ENCODE results near the gene BIRC2. TPM values are rescaled to one million over a fixed set of nuclear protein-coding genes. Genes with fewer than 3 reads are reported as not detected.

The BIRC2 gene
- total and polyA plus RNA-seq, 10 of the 15 experiments (the other 5 are each of a cell fraction or from before 2014, with no cell fraction given) = 13.8 to 75.8 (median 26.5) TPM

GRCh38 chr11:102345904-102346303, 1.1 kb upstream of the BIRC2 start:
- intact Hi-C loops (cut with micrococcal nuclease; ENCODE audit: unreplicated experiment) (loop anchor here (1.0 to 2.0 kb wide), 2 partner anchors 105 to 200 kb away; no protein-coding TSS in a partner anchor), in situ Hi-C loops (cut with MboI) (no loop called here)
- H4K20me1 ChIP-seq (ENCODE audit: control insufficient read depth, insufficient read depth) = no peaks in the 10 kb centered on the region
- WGBS (ENCODE audit: insufficient coverage, insufficient replicate concordance, low lambda C conversion rate, missing lambda C conversion rate) = 8% methylated on average over 8 of the region's 8 CpGs
- no peaks in the 10 kb centered on the region for H3K4me1 ChIP-seq (ENCODE audit: control insufficient read depth, insufficient read depth, low read length)
- DNase-seq (ENCODE audit: low read depth, low spot score) = no peak
- ChIA-PET CTCF (interaction anchor here (0.8 to 8.3 kb wide), 15 partner anchors 11 to 322 kb away, joined by 3 to 361 read pairs (median 8); no protein-coding TSS in a partner anchor), SMC1A (ENCODE audit: uncharacterized antibody, unreplicated experiment) (interaction anchor here (0.7 to 5.4 kb wide), 19 partner anchors 12 to 320 kb away, joined by 3 to 242 read pairs (median 5); no protein-coding TSS in a partner anchor), RAD21 (ENCODE audit: unreplicated experiment) (interaction anchor here (0.8 to 10.4 kb wide), 12 partner anchors 23 to 320 kb away, joined by 3 to 308 read pairs (median 6); no protein-coding TSS in a partner anchor), POLR2A (interaction anchor here (0.8 to 2.0 kb wide), 2 partner anchors 21 to 150 kb away, joined by 3 to 6 read pairs; no protein-coding TSS in a partner anchor)
- H3K4me2 ChIP-seq (ENCODE audit: control insufficient read depth, insufficient read depth) = peak overlapping the region; percentile 73
- peak overlapping the region; percentile 96 for H3K9ac ChIP-seq (ENCODE audit: control insufficient read depth, insufficient read depth, low read length)
- ATAC-seq = peak; percentile 22
- BruUV-seq (replicated peaks) = no TSS peak
- H3K79me2 ChIP-seq (ENCODE audit: control insufficient read depth, insufficient read depth, low read length) = peaks cover 36% of the 10 kb centered on the region
- no peaks in the 10 kb centered on the region for H3K36me3 ChIP-seq (ENCODE audit: control insufficient read depth in 2 of 2, insufficient read depth in 2 of 2, low read length in 1 of 2)
- H3K4me3 ChIP-seq = peak overlapping the region; percentile 77
- H3K27ac ChIP-seq (ENCODE audit: control insufficient read depth, insufficient read depth) = peak overlapping the region; percentile 96
- no peak for FAIRE-seq
- no peaks in the 10 kb centered on the region; the same call in 2 of the 3 replicates for H3K9me3 ChIP-seq (replicated peaks; ENCODE audit: control insufficient read depth, insufficient read depth, low read length)
- no peaks in the 10 kb centered on the region for H3K27me3 ChIP-seq (replicated peaks in 1 of 2; ENCODE audit: control insufficient read depth in 2 of 2, insufficient read depth in 2 of 2, low read length in 1 of 2)
- H2AFZ ChIP-seq (ENCODE audit: control insufficient read depth, low read depth, low read length) = no peak overlapping the region
- TF ChIP-seq ZNF384 (IDR thresholded peaks at IDR 0.05; ENCODE audit: borderline replicate concordance, low read depth, low read length) (no peak), STAT3 (IDR thresholded peaks at IDR 0.05; ENCODE audit: low read depth, low read length) (no peak), BCLAF1 (IDR thresholded peaks at IDR 0.05) (no peak), NFXL1 (IDR thresholded peaks at IDR 0.05; ENCODE audit: borderline replicate concordance) (no peak), ETV6 (conservative IDR thresholded peaks at IDR 0.05 in 1 of 2, IDR thresholded peaks at IDR 0.05 in 1 of 2; ENCODE audit: borderline replicate concordance in 1 of 2, low read depth in 1 of 2) (peak in 1 of 2 experiments; percentile 62; a peak in 2 of 4 replicates), EP300 (IDR thresholded peaks at IDR 0.05; ENCODE audit: borderline replicate concordance in 1 of 2, control insufficient read depth in 1 of 2, low read depth in 2 of 2, low read length in 2 of 2) (peak; percentile 65 to 78; a peak in 3 of 4 replicates), CTCF (IDR thresholded peaks at IDR 0.05 in 2 of 3, conservative IDR thresholded peaks at IDR 0.05 in 1 of 3; ENCODE audit: control insufficient read depth in 2 of 3, extremely low read depth in 1 of 3, insufficient read depth in 1 of 3, low read depth in 3 of 3, low read length in 3 of 3) (no peak), WRNIP1 (IDR thresholded peaks at IDR 0.05; ENCODE audit: borderline replicate concordance, low read depth, low read length) (no peak), MLLT1 (IDR thresholded peaks at IDR 0.05) (no peak), RB1 (IDR thresholded peaks at IDR 0.05; ENCODE audit: borderline replicate concordance) (no peak), BCL3 (IDR thresholded peaks at IDR 0.05; ENCODE audit: borderline replicate concordance, insufficient read depth, low read depth, low read length, poor library complexity, severe bottlenecking) (peak; percentile 18), SRF (IDR thresholded peaks at IDR 0.05; ENCODE audit: low read depth in 2 of 2, low read length in 2 of 2) (no peak), SREBF1 (IDR thresholded peaks at IDR 0.05; ENCODE audit: low read length) (no peak), HDAC6 (IDR thresholded peaks at IDR 0.05; ENCODE audit: unreplicated experiment) (no peak), ZBED1 (IDR thresholded peaks at IDR 0.05; ENCODE audit: borderline replicate concordance) (no peak; the same call in 1 of the 2 replicates)

Measured in GM12878 (cell line).